RWPE2 (cell line): ENCODE results near the gene IRX3.
"Not testable (repeated sequence)": the region's sequence is repeated elsewhere in the genome, so short reads cannot be mapped to it uniquely, and the experiment has no call there.

Experiments used
- ATAC-seq: fragments of 200-7000 bp; cut with Tn5 transposase; 3 replicates; pipeline ENCODE4 v1.9.1; 2021; ENCODE audit warnings: low read depth
- DNase-seq: peaks from one replicate; pipeline ENCODE4 v3.0.0-alpha.2; 2020; ENCODE audit warnings: low spot score
- H3K27ac ChIP-seq: fragments of 450-650 bp; 2 replicates; pipeline ENCODE4 v1.5.1; 2017; ENCODE audit warnings: mild to moderate bottlenecking; ENCODE audit not compliant: poor library complexity, severe bottlenecking
- H3K27me3 ChIP-seq: fragments of 250-450 bp; sonication (Bioruptor Pico); 2 replicates; pipeline ENCODE4 v1.5.1; 2021; ENCODE audit warnings: mild to moderate bottlenecking, moderate library complexity; ENCODE audit not compliant: insufficient read depth, poor library complexity, severe bottlenecking
- H3K36me3 ChIP-seq: fragments of 250-450 bp; sonication (Bioruptor Pico); 2 replicates; pipeline ENCODE4 v1.5.1; 2020; ENCODE audit warnings: low read depth, mild to moderate bottlenecking, moderate library complexity
- H3K4me1 ChIP-seq: fragments of 250-450 bp; sonication (Bioruptor Pico); 2 replicates; pipeline ENCODE4 v1.5.1; 2021; ENCODE audit warnings: mild to moderate bottlenecking, moderate library complexity; ENCODE audit not compliant: insufficient read depth, poor library complexity, severe bottlenecking
- H3K4me3 ChIP-seq: fragments of 250-450 bp; sonication (Bioruptor Pico); 2 replicates; pipeline ENCODE4 v1.5.1; 2021; ENCODE audit warnings: mild to moderate bottlenecking, moderate library complexity; ENCODE audit not compliant: severe bottlenecking
- H3K9me3 ChIP-seq: fragments of 250-450 bp; sonication (Bioruptor Pico); 2 replicates; pipeline ENCODE4 v1.5.1; 2021; ENCODE audit warnings: mild to moderate bottlenecking, moderate library complexity; ENCODE audit not compliant: severe bottlenecking
- CTCF ChIP-seq: fragments of 450-650 bp; IDR thresholded peaks from one replicate; pipeline ENCODE4 v1.5.1; 2017; ENCODE audit warnings: mild to moderate bottlenecking, moderate library complexity; ENCODE audit not compliant: poor library complexity, severe bottlenecking

The IRX3 gene

GRCh38 chr16:54248863-54249710, 37.5 kb downstream of the IRX3 start:
- Histone ChIP-seq H3K27ac (no peak overlapping the region), H3K4me3 (no peak overlapping the region), H3K36me3 (no peaks in the 10 kb centered on the region), H3K4me1 (no peaks in the 10 kb centered on the region), H3K27me3 (no peaks in the 10 kb centered on the region), H3K9me3 (no peaks in the 10 kb centered on the region)
- DNase-seq (no peak), ATAC-seq (no peak)
- TF ChIP-seq CTCF, result no peak

- not testable (repeated sequence) for ATAC-seq, H3K4me1 ChIP-seq, H3K9me3 ChIP-seq, H3K4me3 ChIP-seq, DNase-seq, H3K27ac ChIP-seq, H3K36me3 ChIP-seq, H3K27me3 ChIP-seq
Measured at GRCh38 chr16:54247705-54248104, 38.9 kb downstream of the IRX3 start.

DNA sequence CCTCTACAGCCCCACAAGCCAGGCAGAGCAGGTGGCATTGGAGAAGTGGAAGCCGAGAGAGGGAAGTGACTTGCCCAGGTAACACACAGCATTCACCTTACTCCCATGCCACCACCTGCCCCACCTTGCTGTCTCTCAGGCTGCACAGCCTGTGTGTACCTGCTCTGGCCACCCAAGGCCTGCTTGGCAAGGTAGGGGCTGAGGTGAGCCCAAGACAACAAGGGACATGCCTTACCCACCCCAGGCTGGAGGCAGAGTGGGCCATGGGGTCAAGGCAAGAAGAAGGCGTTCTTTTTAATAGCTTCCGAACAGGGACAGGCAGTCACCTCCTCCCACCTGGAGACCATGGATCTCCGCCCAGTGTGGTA, 40.1 kb downstream of the IRX3 start:
- Histone ChIP-seq H3K27ac (no peak overlapping the region), H3K9me3 (no peaks in the 10 kb centered on the region), H3K36me3 (no peaks in the 10 kb centered on the region), H3K27me3 (no peaks in the 10 kb centered on the region), H3K4me3 (no peak overlapping the region), H3K4me1 (no peaks in the 10 kb centered on the region)
- ATAC-seq (no peak), DNase-seq (no peak)
- TF ChIP-seq CTCF, result no peak

GRCh38 chr16:54245788-54246453, 40.7 kb downstream of the IRX3 start:
- TF ChIP-seq CTCF, result no peak

DNA sequence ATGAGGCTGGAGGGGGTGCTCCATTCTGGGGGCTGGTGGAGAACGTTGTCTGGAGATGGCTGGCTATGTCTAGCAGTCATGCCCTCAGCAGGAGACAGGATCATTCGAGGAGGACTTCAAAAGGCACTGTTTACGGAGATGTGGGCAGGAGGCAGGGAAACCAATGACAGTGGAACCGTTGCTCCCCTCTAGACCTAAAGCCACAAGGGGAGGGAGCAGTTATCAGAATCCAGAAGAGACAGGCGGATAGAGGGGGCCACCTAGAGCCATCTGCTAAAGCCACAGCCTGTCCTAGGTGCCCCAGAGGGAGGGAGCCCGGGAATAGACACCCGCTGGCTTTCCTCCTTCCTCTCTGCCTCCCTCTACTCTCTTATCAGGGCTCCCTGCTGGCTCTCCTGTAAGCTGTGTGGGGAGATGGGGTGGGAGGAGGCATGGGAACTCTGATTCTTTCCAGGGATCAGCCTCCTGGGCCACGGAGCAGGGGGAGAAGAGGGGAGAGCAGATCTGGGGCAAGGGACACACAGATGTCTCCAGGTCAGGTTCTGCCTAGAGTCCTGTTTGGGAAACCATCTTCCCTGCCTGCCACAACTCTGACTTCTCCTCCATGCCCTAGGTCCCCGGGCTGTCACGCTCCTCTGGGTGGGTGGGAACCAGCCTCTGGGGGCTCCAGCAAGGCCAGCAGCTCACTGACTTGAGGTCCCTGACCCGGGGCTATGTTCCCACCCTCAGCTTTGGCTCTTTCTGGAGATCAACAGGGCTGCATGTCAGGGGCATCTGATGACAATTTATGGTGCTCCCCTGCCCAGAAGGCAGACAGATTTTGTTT, 42.3 kb downstream of the IRX3 start:
- Histone ChIP-seq H3K36me3 (no peaks in the 10 kb centered on the region), H3K27me3 (no peaks in the 10 kb centered on the region), H3K9me3 (no peaks in the 10 kb centered on the region), H3K27ac (no peak overlapping the region), H3K4me3 (no peak overlapping the region), H3K4me1 (no peaks in the 10 kb centered on the region)
- no peak for DNase-seq
- peak; percentile 21; the same call in 1 of the 3 replicates for ATAC-seq
- TF ChIP-seq CTCF, result no peak

More at GRCh38 chr16:54245788-54246453, 40.7 kb downstream of the IRX3 start:
- H3K9me3 ChIP-seq, result no peaks in the 10 kb centered on the region
- H3K27me3 ChIP-seq, result no peaks in the 10 kb centered on the region
- H3K36me3 ChIP-seq, result no peaks in the 10 kb centered on the region
- no peak overlapping the region for H3K4me3 ChIP-seq
- no peak overlapping the region for H3K27ac ChIP-seq
- H3K4me1 ChIP-seq, result no peaks in the 10 kb centered on the region
- ATAC-seq, result no peak
- no peak for DNase-seq
